IPS DF 6.9 (cell line): ENCODE results near the gene SLF2.

Experiments used
- DNase-seq: peaks from one replicate; pipeline ENCODE4 v3.0.0-alpha.2; 2013; ENCODE audit warnings: low read depth, low spot score
- H3K27ac ChIP-seq: one replicate; pipeline ENCODE4 v1.5.1; 2013; ENCODE audit warnings: low read length, control low read depth
- H3K27me3 ChIP-seq: 2 replicates; pipeline ENCODE4 v1.6.1; 2013; ENCODE audit warnings: mild to moderate bottlenecking, low read length; ENCODE audit not compliant: control insufficient read depth, insufficient read depth
- H3K36me3 ChIP-seq: 2 replicates; pipeline ENCODE4 v1.6.1; 2013; ENCODE audit warnings: low read length; ENCODE audit not compliant: control insufficient read depth, insufficient read depth
- H3K4me1 ChIP-seq: 2 replicates; pipeline ENCODE4 v1.6.1; 2013; ENCODE audit warnings: low read length; ENCODE audit not compliant: control insufficient read depth, insufficient read depth
- H3K4me3 ChIP-seq: 2 replicates; pipeline ENCODE4 v1.5.1; 2013; ENCODE audit warnings: mild to moderate bottlenecking, low read length
- H3K9me3 ChIP-seq: 2 replicates; pipeline ENCODE4 v1.6.1; 2013; ENCODE audit warnings: low read length, inconsistent platforms; ENCODE audit not compliant: control insufficient read depth, insufficient read depth
- WGBS: extraction: QIAGEN DNeasy Blood & Tissue Kit; methylation state at CpG from one replicate; pipeline ENCODE4 v1.1.7; 2013; ENCODE audit warnings: mixed read lengths, missing lambda C conversion rate; ENCODE audit not compliant: insufficient read length, insufficient coverage; 5-methylcytosine and 5-hydroxymethylcytosine counted together

Gene SLF2

GRCh38 chr10:100979791-100980272 is 67.1 kb downstream of the SLF2 start:
- DNase-seq, result no peak
- Histone ChIP-seq H3K36me3 (peaks cover 6% of the 10 kb centered on the region; the same call in 1 of the 2 replicates), H3K27ac (no peak overlapping the region), H3K4me1 (no peaks in the 10 kb centered on the region), H3K4me3 (no peak overlapping the region), H3K27me3 (no peaks in the 10 kb centered on the region), H3K9me3 (no peaks in the 10 kb centered on the region)
- no CpG with 5 or more reads among the region's 16 CpGs for WGBS

GRCh38 chr10:100980311-100980710 is 67.5 kb downstream of the SLF2 start:
- peaks cover 6% of the 10 kb centered on the region; the same call in 1 of the 2 replicates for H3K36me3 ChIP-seq
- no peak for DNase-seq
- no peak overlapping the region for H3K27ac ChIP-seq
- H3K4me1 ChIP-seq, result no peaks in the 10 kb centered on the region
- no peaks in the 10 kb centered on the region for H3K27me3 ChIP-seq
- H3K9me3 ChIP-seq, result no peaks in the 10 kb centered on the region
- WGBS, result no CpG with 5 or more reads among the region's 2 CpGs
- H3K4me3 ChIP-seq, result no peak overlapping the region

GRCh38 chr10:100980711-100981110 is 67.9 kb downstream of the SLF2 start:
- H3K4me3 ChIP-seq, result no peak overlapping the region
- WGBS, result no CpG with 5 or more reads among the region's 7 CpGs
- no peaks in the 10 kb centered on the region for H3K27me3 ChIP-seq
- no peak overlapping the region for H3K27ac ChIP-seq
- peaks cover 6% of the 10 kb centered on the region; the same call in 1 of the 2 replicates for H3K36me3 ChIP-seq
- DNase-seq, result no peak
- no peaks in the 10 kb centered on the region for H3K4me1 ChIP-seq
- no peaks in the 10 kb centered on the region for H3K9me3 ChIP-seq

- no CpG with 5 or more reads among the region's 5 CpGs for WGBS
- Histone ChIP-seq H3K36me3 (peaks cover 6% of the 10 kb centered on the region; the same call in 1 of the 2 replicates), H3K27me3 (no peaks in the 10 kb centered on the region), H3K4me1 (no peaks in the 10 kb centered on the region), H3K27ac (no peak overlapping the region), H3K4me3 (no peak overlapping the region), H3K9me3 (no peaks in the 10 kb centered on the region)
- DNase-seq, result no peak
These were observed 68.5 kb downstream of the SLF2 start for GRCh38 chr10:100981178-100981772.

- DNase-seq, result no peak
- Histone ChIP-seq H3K27me3 (no peaks in the 10 kb centered on the region), H3K36me3 (peaks cover 6% of the 10 kb centered on the region; the same call in 1 of the 2 replicates), H3K9me3 (no peaks in the 10 kb centered on the region), H3K4me1 (0 out of 2 replicates have a peak, but pooled peaks cover 2% of the 10 kb centered on the region), H3K4me3 (no peak overlapping the region), H3K27ac (no peak overlapping the region)
- WGBS, result no CpG with 5 or more reads among the region's 24 CpGs
These were observed 70.4 kb downstream of the SLF2 start for GRCh38 chr10:100982916-100983830.

- H3K27ac ChIP-seq, result no peak overlapping the region
- no peak for DNase-seq
- peaks cover 4% of the 10 kb centered on the region; the same call in 1 of the 2 replicates for H3K4me1 ChIP-seq
- no CpG with 5 or more reads among the region's 13 CpGs for WGBS
- H3K4me3 ChIP-seq, result no peak overlapping the region
- peaks cover 9% of the 10 kb centered on the region for H3K36me3 ChIP-seq
- no peaks in the 10 kb centered on the region for H3K27me3 ChIP-seq
- H3K9me3 ChIP-seq, result no peaks in the 10 kb centered on the region
These were observed 71.3 kb downstream of the SLF2 start for GRCh38 chr10:100983868-100984671.

- H3K4me1 ChIP-seq, result peaks cover 4% of the 10 kb centered on the region; the same call in 1 of the 2 replicates
- peaks cover 14% of the 10 kb centered on the region for H3K36me3 ChIP-seq
- H3K27me3 ChIP-seq, result no peaks in the 10 kb centered on the region
- H3K9me3 ChIP-seq, result no peaks in the 10 kb centered on the region
- no peak for DNase-seq
- H3K4me3 ChIP-seq, result no peak overlapping the region
- no CpG with 5 or more reads among the region's 2 CpGs for WGBS
- H3K27ac ChIP-seq, result no peak overlapping the region
These were observed 72.0 kb downstream of the SLF2 start for GRCh38 chr10:100984672-100985177.

GRCh38 chr10:100985336-100985735 is 72.6 kb downstream of the SLF2 start:
- WGBS, result no CpG with 5 or more reads among the region's 5 CpGs
- DNase-seq, result no peak
- no peaks in the 10 kb centered on the region for H3K9me3 ChIP-seq
- peaks cover 11% of the 10 kb centered on the region for H3K36me3 ChIP-seq
- no peaks in the 10 kb centered on the region for H3K27me3 ChIP-seq
- H3K4me1 ChIP-seq, result peaks cover 4% of the 10 kb centered on the region; the same call in 1 of the 2 replicates
- no peak overlapping the region for H3K27ac ChIP-seq
- H3K4me3 ChIP-seq, result no peak overlapping the region

GRCh38 chr10:100986623-100986951 is 73.8 kb downstream of the SLF2 start:
- no peak overlapping the region for H3K27ac ChIP-seq
- peaks cover 23% of the 10 kb centered on the region for H3K36me3 ChIP-seq
- peaks cover 4% of the 10 kb centered on the region; the same call in 1 of the 2 replicates for H3K4me1 ChIP-seq
- H3K9me3 ChIP-seq, result no peaks in the 10 kb centered on the region
- WGBS, result no CpG with 5 or more reads among the region's 17 CpGs
- no peaks in the 10 kb centered on the region for H3K27me3 ChIP-seq
- no peak for DNase-seq
- H3K4me3 ChIP-seq, result peak overlapping the region; percentile 84
